ENCODE results near the gene MAP1S.

The MAP1S gene, protein sequence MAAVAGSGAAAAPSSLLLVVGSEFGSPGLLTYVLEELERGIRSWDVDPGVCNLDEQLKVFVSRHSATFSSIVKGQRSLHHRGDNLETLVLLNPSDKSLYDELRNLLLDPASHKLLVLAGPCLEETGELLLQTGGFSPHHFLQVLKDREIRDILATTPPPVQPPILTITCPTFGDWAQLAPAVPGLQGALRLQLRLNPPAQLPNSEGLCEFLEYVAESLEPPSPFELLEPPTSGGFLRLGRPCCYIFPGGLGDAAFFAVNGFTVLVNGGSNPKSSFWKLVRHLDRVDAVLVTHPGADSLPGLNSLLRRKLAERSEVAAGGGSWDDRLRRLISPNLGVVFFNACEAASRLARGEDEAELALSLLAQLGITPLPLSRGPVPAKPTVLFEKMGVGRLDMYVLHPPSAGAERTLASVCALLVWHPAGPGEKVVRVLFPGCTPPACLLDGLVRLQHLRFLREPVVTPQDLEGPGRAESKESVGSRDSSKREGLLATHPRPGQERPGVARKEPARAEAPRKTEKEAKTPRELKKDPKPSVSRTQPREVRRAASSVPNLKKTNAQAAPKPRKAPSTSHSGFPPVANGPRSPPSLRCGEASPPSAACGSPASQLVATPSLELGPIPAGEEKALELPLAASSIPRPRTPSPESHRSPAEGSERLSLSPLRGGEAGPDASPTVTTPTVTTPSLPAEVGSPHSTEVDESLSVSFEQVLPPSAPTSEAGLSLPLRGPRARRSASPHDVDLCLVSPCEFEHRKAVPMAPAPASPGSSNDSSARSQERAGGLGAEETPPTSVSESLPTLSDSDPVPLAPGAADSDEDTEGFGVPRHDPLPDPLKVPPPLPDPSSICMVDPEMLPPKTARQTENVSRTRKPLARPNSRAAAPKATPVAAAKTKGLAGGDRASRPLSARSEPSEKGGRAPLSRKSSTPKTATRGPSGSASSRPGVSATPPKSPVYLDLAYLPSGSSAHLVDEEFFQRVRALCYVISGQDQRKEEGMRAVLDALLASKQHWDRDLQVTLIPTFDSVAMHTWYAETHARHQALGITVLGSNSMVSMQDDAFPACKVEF

DNA sequence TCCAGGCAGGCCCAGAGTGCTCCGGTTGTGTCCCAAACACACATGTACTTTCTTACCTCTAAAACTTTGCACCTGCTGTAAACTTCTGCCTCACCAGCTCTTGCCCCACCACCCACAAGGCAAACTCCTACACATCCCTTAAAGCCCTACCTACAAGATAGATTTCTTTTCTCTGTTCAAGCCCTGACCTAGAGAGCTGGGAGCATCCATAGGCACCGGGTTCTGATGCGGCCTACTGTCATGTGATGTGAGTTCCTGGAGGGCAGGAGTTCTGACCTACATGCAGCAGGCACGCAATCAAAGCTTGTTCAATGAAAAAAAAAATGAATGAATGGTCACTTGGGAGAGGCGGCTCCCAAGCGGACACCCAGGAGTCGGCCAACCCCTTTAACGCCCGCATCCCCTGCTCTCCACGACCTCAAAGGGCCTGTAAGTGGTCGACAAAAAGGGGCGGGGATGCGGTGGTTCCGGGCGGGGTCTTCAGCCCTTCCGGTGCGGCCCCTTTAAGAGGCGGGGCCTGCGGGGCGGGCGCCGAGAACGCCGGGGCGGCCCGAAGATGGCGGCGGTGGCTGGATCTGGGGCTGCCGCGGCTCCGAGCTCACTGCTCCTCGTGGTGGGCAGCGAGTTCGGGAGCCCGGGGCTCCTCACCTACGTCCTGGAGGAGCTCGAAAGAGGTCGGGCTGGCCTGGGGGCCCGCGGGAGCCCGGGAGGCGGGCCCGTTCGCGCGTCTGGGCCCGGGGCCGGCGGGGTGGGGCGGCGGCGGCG, at the start of gene MAP1S:
TSS of gene MAP1S (plus strand) at position 534 of the 765 bp plus-strand sequence. CDS start at position 557, 23 bp downstream.
- peak; percentile 10 to 61 (median 21) for DNase-seq (ENCODE audit: low read depth in 3 of 3, low spot score in 1 of 3)

DNA sequence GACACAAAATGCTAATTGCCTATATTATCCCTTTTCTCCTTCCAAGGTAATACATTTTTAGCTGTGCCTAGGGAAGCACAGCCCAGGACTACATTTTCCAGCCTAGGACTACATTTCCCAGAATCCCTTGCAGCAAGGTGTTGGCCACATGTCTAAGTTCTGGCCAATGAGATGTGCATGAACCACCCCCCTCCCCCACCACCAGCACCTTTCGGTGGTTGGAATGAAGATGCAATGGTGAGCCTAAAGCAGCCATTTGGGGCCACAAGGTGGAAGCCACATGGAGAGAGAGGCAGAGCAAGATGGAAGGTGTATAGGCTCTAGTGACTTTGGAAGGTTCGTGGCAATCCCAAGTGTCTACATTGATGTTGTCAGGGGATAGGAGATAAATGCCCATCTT, 47.4 kb upstream of the MAP1S start:
- DNase-seq (ENCODE audit: low read depth in 3 of 3, low spot score in 1 of 3): no peak

DNA sequence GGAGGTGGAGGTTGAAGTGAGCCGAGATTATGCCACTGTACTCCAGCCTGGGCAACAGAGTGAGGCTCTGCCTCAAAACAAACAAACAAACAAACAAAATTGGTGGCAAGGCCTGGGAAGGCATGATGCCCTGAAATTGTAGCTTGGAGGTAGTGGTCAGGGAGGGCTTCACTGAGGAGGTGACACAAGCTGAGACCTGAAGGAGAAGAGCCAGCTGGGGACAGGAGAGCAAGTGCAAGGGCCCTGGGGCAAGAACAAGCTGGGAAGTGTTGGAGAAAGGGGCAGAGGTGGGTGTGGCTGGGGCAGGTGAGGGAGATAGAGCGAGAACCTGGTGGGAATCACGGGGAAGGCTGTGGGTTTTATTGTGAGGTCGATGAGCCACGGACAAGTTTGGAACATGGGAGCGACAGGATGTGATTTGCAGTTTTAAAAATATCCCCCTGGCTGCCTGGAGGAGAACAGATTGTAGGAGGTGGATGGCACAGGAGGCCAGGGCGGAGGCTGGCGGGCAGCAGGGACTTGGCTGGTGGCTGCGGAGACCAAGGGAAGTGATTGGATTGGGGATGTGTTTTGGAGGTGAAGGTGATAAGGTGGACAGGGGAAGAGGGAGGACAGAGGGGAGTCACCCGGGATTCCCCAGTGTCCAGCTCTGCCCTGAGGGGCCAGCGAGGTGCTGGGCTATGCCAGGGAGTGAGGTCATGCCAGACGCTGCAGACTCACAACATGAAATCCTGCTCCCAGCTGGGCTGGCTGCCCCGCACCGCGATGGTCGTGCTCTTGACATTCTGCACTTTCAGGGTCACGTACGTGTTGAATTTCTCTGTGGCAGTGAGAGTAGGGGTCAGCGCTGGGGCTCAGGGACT, 45.1 kb upstream of the MAP1S start:
- DNase-seq (ENCODE audit: low read depth in 3 of 3, low spot score in 1 of 3): no peak

DNA sequence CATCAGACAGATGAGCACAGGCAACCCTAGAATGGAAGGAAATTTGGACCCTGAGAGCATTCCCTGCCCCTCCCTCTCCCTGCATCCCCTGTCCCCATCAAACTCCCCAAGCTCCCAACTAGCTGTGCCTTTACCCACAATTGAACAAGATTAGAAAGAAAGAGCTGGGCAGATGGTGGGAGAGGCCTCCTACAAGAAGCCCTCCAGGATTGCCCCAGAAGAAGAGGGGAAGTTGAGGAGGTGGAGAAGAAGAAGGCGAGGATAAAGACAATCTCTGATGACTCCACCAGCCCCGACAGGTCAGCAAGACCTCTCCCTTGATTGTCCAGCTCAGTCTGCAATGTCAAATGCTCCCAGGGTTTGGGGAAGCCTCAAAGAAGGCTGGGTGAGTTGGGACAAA, 43.0 kb upstream of the MAP1S start:
- DNase-seq (ENCODE audit: low read depth in 3 of 3, low spot score in 1 of 3): no peak

DNA sequence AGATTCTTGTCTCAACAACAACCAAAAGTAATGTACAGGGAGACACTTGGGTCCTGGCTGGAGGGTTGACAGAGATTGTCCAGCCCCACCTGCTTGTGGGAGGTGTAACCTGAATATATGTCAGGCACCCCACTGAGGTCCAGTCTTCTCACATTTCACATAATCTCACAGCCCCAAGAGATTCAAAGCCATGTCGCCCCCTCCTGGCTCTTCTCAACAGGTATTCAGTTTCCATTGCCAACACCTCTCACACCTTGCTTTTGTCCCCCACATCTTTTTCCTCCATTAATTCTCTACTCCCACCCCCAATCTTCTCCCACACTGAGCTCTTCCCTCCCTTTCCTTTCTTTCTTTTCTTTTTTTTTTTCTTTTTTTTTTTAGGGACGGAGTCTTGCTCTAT, 42.3 kb upstream of the MAP1S start:
- no peak for DNase-seq (ENCODE audit: low read depth in 3 of 3, low spot score in 1 of 3)

DNA sequence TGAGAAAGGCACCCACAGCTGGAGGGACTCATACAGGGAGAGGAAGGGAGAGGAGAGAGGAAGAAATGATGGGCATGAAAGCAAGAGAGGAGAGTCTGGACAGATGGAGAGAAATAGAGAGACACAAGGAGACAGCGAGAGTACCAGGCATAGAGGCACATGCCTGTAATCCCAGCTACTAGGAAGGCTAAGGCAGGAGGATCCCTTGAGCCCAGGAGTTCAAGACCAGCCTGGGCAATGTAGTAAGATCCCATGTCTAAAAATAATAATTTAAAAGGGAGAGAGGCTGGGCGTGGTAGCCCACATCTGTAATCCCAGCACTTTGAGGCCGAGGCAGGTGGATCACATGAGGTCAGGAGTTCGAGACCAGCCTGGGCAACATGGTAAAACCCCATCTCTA, 40.4 kb upstream of the MAP1S start:
- no peak for DNase-seq (ENCODE audit: low read depth in 3 of 3, low spot score in 1 of 3)

DNA sequence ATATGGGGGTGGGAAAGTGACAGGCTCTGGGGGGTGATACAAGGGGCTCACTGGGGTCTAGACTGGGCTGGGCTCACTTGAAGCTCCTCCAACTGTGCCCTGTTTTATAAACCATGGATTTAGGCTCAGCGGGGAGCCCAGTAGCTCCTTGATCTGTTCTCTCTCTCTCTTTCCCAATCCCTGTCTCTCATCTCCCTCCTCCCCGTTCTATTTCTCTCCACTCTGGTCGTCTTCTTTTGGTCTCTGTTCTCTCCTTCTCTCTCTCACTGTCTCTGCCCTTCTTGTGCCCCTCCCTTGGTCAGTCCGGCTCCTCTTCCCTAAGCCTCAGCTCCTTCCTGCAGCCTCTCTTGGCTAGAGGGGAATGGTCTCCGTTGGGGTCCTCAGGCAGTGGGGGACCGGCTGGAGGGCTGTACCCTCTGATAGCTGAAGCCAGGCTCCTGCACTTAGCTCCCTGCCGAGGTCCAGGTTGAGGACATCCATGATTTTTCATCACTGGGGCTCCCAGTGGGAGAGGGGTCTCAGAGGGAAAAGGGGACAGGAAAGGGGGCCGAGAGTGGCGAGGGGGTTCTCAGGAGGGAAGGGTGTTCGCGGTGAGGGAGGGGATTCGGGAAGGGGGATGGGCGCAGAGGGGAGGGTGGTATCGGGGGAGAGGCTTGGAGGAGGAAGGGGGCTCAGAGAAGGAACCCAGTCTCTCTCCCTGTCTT, 39.6 kb upstream of the MAP1S start:
- no peak for DNase-seq (ENCODE audit: low read depth in 3 of 3, low spot score in 1 of 3)

DNA sequence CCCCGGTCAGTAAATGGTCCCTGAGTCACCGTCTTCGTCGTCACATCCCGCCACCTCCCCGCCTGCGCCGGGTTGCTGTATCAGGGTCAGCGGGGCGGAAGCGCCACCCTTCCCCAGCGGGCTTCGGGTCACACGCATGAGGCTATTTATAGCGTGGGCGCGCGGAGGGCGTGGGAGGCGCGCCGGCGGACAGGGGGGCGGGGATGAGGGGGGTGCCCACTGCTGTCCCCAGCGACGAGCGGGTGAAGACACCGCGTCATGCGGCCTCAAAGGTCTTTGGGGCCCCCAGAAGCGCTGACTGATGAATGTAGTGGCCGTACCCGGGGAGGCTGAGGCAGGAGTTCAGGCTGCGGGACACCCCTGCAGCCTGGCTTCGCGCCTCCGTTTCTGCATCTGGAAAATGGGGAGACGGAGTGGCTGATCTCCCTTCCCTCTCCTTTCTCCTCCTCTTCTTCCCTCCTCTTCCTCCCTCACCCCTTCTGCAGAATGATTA, 39.0 kb upstream of the MAP1S start:
- DNase-seq (ENCODE audit: low read depth in 3 of 3, low spot score in 1 of 3): no peak

DNA sequence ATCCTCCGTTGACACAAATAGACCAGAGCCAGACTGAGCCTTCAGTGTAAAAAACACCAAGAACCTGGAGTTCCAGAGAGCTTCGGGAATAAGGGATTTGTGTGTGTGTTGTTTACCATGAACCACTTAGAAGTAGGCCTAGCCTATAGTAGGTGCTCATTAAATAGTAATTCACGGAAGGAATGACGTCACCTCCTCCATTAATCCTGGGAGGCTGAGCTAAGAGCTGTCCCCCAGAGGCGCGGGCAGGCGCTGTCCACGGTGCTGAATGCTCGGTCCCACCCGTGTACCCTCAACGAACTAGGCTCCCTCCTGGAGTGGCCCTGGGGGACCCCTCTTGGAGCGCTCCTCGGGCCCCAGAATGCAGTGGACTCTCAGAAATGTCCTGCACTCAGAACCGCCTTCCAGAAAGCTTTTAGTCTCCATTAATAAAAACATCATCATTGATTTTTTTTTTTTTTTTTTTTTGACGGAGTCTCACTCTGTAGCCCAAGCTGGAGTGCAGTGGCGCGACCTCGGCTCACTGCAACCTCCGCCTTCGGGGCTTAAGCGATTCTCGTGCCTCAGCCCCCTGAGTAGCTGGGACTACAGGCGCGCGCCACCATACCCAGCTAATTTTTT, 37.7 kb upstream of the MAP1S start:
- peak in 1 of 3 donors; percentile 16 for DNase-seq (ENCODE audit: low read depth in 3 of 3, low spot score in 1 of 3)

DNA sequence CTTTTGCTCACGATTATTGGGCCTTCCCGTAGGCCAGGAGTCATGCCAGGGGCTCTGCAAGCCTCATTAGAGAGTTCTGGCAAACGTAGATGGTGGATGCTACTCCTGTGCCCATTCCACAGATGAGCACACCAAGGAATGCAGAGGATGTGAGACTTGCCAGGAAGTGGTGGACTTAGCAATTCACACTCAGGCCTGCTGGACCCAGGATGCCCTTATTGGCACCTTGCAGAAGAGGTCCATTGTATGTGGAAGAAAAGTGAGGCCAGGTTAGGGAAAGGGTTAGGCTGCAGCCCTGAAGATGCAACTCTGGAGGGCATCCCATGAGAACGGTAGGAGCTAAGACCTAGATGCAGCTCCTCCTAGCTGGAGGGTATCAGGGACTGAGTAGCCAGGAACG, 37.0 kb upstream of the MAP1S start:
- no peak for DNase-seq (ENCODE audit: low read depth in 3 of 3, low spot score in 1 of 3)

DNA sequence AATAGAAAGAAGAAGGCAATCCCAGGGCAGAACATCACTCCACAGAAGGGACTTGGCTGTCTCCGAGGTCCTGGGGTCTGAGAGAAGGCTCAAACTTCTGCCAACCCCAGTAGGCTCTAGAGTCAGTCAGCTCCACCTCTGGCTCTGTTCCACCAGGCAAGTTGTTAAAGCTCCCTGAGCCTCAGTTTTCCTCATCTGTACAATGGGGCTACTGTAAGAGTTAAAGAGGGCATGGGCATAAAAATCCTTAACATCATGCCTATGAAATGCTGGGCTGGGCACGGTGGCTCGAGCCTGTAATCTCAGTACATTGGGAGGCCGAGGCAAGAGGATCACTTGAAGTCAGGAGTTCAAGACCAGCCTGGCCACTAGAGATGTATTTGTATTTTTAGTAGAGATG, 36.2 kb upstream of the MAP1S start:
- DNase-seq (ENCODE audit: low read depth in 3 of 3, low spot score in 1 of 3): no peak

DNA sequence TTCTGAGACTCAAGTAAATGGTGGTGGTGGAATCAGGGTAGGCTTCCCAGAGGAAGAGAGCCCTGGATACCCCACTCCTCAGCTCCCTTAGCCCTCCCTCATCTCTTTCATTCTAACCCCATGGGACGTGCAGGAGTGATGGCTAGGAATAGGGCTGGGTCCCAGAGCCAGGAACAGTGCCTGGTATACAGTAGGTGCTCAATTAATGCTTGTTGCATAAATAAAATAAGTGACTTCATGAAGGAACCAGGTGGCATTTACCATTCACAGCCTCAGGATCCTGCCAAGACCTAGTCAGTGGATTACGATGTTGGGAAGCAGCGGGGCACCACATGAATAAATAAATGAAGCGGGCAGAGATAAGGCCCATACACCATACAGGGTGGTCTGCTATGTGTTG, 35.0 kb upstream of the MAP1S start:
- DNase-seq (ENCODE audit: low read depth in 3 of 3, low spot score in 1 of 3): no peak

DNA sequence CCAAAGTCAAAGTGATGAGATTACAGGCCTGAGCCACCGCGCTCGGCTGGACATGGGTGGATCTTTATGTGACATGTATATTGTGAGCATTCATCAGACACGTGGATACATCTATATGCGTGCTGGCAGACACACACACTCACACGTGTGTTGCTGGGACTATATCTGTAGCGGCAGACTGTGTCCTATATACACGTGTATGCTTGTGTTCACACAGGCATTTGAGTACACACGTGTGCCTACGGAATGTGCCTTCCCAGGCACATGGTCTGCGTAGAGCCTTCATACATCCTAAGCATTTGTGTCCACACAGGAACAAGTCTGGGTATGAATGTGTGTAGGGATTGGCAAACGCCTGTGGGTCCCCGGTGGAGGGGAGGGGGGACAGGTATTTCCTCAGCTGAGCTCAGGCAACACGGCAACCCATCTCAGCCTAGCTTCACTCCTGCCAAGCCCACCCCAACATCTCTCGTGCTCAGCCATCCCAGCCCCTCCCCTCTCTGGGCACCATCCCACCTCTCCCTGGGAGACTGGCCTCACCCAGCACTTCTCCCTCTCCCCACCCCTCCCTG, 33.7 kb upstream of the MAP1S start:
- no peak for DNase-seq (ENCODE audit: low read depth in 3 of 3, low spot score in 1 of 3)

DNA sequence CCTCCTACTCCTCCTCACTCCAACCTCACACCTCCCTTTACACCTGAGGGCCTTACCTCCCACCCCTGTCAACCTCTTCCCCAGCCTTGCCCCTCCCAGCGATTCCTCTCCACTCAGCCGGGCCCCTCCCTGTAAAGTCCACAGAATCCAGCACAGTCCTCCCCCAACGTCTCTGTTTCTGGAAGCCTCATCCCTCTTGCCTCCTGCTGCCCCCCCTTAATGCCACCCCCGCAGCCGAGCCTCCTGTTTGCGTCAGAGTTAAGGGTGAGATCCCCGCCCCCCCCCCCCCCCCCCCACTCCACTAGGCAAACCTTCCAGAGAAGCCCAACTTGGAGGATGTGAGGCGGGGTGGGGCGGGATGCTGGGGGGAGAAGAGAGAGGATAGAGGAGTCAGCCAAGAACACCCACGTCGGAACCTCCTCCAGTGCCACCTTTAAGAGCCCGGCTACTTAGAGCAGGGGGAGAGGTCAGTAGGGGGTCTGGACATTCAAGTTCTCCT, 33.2 kb upstream of the MAP1S start:
- no peak for DNase-seq (ENCODE audit: low read depth in 3 of 3, low spot score in 1 of 3)

DNA sequence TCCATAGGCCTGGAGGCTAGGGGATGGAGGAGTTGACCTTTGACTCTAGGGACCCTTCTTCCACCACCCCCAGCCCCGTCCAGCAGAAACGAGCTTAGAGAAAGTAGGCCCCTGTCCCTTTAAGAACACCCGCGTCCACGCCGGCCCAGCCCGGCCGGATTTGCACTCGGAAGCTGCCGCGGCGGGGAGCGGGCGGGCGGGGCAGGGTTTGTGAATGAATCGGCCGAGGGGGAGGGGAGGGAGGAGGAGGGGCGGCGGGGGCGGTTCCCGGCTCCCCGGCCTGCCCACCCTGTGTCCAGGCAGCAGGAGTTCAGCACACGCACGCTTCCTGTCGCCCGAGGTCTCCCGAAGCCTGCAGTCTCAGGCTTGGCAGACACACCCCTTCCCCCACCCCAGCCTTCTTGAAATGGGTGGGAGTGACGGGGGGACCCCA, 32.7 kb upstream of the MAP1S start:
- DNase-seq (ENCODE audit: low read depth in 3 of 3, low spot score in 1 of 3): no peak

DNA sequence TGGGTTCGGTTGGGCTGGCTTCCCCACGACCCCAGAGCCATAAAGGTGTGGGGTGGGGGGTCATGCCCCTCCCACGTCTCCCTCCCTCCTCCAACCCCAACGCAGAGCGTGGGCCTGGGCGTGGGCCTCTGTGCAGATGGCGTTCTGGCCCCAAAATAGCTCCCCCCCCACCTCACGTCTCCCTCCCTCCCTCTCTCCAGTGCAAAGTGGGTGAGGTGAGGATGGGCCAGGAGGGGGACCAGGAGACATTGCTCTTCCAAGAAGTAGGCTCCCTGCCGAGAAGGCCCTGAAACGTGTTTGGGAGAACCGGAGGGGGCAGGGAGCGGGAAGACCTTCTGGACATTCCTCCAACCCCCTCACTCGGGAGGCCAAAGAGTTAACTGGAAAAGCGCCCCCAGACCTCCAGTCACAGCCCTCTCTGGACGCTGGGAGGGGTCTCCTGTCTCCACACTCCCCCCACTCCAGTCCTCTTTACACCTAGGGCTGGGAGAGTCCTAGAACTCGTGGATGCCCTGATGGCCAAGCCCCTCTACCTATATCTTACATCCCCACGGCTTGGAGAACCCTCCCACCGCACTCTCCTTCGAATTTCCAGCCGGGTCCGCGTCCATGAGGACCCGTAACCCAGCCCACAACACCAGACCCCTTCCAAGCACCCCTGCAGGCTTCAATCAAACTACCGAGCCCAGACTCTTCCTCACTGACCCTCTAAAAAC, 32.0 kb upstream of the MAP1S start:
- DNase-seq (ENCODE audit: low read depth in 3 of 3, low spot score in 1 of 3): no peak

DNA sequence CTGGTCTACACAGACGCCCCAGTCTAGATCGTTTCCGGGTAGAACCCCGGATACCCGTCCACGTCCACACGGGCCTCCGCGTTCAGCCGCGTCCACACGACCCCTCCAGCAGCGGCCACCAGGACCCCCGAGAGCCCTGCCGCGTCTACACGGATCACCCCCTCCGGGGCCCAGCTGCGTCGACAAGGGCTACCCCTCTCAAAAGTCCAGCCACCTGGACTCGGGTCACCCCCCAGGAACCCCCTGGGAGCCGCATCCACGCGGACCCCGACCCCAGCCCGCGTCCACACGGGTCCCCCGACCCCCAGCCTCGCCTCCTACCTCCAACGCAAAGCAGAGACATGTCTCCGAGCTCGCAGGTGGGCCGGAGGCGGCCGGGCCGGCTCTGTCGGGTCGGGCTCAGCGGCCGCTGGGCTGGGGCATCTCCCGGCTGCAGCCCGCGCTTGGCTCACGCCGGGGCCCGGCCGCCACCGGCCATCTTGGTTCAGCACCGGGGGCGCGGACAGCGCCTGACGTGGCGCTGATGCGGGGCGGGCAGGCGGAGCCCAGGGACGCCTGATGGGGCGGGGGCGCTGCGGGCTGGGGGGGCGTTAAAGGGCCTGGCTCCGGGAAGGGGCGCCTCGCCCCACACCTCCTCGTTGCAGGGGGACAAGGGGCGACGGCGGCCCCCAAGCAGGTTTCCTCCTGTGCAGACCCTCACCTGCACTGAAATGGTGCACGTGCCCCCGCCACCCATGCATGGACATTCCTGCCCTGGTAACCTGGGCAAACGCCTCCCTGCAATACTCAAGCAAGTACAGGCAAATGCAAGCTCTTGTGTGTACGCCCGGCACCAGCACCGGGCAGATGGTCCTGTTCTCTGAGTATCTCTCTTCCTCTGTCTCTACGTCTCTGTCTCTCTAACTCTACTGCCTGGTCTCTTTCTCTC, 31.2 kb upstream of the MAP1S start, which contains the start of gene UNC13A:
TSS of gene UNC13A (minus strand) at position 498 of the 928 bp plus-strand sequence. CDS start at position 343, 155 bp downstream.
- DNase-seq (ENCODE audit: low read depth in 3 of 3, low spot score in 1 of 3): peak in 1 of 3 donors; percentile 35
